PC-9 (cell line): Measurements from ENCODE around the gene PTDSS2.

ENCODE experiments used
- EZH2 ChIP-seq: fragments of 200-600 bp; sonication (generic); IDR thresholded peaks from 2 replicates; pipeline ENCODE4 v1.8.0; 2017; ENCODE audit warnings: antibody characterized with exemption, low read depth
- TF ChIP-seq, protein P1 (sequence below): fragments of 200-600 bp; sonication (generic); conservative IDR thresholded peaks from 2 replicates; pipeline ENCODE4 v1.6.1; 2017; ENCODE audit warnings: mixed run types, antibody characterized with exemption, mild to moderate bottlenecking, moderate library complexity

DNA sequence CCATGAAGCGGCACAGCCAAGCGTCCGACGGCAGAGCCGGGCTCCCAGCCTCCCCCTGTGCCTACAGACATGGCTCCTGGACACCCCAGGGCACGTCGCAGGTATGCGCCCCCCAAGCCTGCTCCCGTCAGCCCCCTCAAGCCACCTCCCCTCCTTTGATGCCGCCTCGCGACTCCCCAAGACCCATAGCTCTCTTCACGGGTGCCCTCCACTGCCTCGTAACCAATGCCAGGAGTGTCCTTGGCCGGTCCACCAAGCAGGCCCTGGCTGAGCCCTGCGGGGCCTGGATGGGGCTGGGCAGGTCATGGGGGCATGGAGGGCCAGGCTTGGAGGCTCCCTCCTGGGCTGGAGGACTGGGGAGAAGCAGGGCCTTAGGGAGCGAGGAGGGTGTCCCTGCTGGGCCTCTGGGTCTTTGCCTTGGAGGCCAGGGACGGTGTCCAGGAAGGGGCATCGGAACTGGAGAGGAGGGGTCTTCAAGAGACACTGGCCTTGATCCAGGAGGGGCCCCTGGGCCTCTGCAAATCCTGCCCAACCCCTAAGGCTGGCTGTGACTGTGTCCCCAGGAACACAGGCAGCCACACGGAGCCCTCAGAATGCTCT lies 17.5 kb upstream of the PTDSS2 start:
- TF ChIP-seq, protein P1, sequence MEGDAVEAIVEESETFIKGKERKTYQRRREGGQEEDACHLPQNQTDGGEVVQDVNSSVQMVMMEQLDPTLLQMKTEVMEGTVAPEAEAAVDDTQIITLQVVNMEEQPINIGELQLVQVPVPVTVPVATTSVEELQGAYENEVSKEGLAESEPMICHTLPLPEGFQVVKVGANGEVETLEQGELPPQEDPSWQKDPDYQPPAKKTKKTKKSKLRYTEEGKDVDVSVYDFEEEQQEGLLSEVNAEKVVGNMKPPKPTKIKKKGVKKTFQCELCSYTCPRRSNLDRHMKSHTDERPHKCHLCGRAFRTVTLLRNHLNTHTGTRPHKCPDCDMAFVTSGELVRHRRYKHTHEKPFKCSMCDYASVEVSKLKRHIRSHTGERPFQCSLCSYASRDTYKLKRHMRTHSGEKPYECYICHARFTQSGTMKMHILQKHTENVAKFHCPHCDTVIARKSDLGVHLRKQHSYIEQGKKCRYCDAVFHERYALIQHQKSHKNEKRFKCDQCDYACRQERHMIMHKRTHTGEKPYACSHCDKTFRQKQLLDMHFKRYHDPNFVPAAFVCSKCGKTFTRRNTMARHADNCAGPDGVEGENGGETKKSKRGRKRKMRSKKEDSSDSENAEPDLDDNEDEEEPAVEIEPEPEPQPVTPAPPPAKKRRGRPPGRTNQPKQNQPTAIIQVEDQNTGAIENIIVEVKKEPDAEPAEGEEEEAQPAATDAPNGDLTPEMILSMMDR, result no peak
- TF ChIP-seq EZH2, result no peak
